ENCODE results near the gene LOXHD1.

GRCh38 chr18:46556590-46557206 is 100.3 kb downstream of the LOXHD1 start:
- no peak for TF ChIP-seq EZH2 (IDR thresholded peaks at IDR 0.05; ENCODE audit: low read depth)
- TF ChIP-seq, protein P1, sequence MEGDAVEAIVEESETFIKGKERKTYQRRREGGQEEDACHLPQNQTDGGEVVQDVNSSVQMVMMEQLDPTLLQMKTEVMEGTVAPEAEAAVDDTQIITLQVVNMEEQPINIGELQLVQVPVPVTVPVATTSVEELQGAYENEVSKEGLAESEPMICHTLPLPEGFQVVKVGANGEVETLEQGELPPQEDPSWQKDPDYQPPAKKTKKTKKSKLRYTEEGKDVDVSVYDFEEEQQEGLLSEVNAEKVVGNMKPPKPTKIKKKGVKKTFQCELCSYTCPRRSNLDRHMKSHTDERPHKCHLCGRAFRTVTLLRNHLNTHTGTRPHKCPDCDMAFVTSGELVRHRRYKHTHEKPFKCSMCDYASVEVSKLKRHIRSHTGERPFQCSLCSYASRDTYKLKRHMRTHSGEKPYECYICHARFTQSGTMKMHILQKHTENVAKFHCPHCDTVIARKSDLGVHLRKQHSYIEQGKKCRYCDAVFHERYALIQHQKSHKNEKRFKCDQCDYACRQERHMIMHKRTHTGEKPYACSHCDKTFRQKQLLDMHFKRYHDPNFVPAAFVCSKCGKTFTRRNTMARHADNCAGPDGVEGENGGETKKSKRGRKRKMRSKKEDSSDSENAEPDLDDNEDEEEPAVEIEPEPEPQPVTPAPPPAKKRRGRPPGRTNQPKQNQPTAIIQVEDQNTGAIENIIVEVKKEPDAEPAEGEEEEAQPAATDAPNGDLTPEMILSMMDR (conservative IDR thresholded peaks at IDR 0.05) = no peak
